ENCODE results near the gene PPIF. TPM values are rescaled to one million over a fixed set of nuclear protein-coding genes. Genes with fewer than 3 reads are reported as not detected.

Gene PPIF
- total and polyA plus RNA-seq, 2 donors (not counting 3 experiments of a cell fraction or from before 2014, with no cell fraction given): 50.7 to 51.2 TPM

GRCh38 chr10:79397051-79397450 is 49.8 kb downstream of the PPIF start:
- POLR2A ChIA-PET: no interaction called here

More at GRCh38 chr10:79397051-79397450, 49.8 kb downstream of the PPIF start:
- Histone ChIP-seq H3K9me1 (replicated peaks; ENCODE audit: control insufficient read depth, extremely low read depth, insufficient read depth, low read length) (no peaks in the 10 kb centered on the region), H3K79me2 (ENCODE audit: control insufficient read depth, insufficient read depth, low read length) (no peaks in the 10 kb centered on the region), H3K27ac (ENCODE audit: insufficient read depth, low read depth, low read length) (no peak overlapping the region), H3K36me3 (ENCODE audit: control insufficient read depth in 2 of 2, extremely low read depth in 1 of 2, insufficient read depth in 2 of 2, low read length in 2 of 2) (no peaks in the 10 kb centered on the region), H3K9ac (replicated peaks; ENCODE audit: extremely low read depth, insufficient read depth, low read length) (no peak overlapping the region), H3K4me2 (ENCODE audit: insufficient read depth, low read length) (no peak overlapping the region), H3K27me3 (ENCODE audit: control insufficient read depth in 2 of 2, insufficient read depth in 2 of 2, low read length in 2 of 2) (no peaks in the 10 kb centered on the region), H3K4me3 (replicated peaks in 1 of 3; ENCODE audit: insufficient read depth in 1 of 3, low read depth in 1 of 3, low read length in 3 of 3) (no peak overlapping the region), H3K9me3 (replicated peaks; ENCODE audit: control insufficient read depth, insufficient read depth, low read length) (no peaks in the 10 kb centered on the region), H3K4me1 (ENCODE audit: control insufficient read depth, extremely low read depth, insufficient read depth, low read length) (peaks cover 12% of the 10 kb centered on the region), H2AFZ (ENCODE audit: low read depth, low read length) (no peak overlapping the region), H4K20me1 (replicated peaks; ENCODE audit: control insufficient read depth, extremely low read depth, insufficient read depth, low read length) (no peaks in the 10 kb centered on the region)
- FAIRE-seq: no peak
- intact Hi-C loops (cut with micrococcal nuclease) (no loop called here), dilution Hi-C loops (cut with MboI; ENCODE audit: extremely low pct_ligation_motif_present, low sequenced_read_pairs) (no loop called here)
- no peak for DNase-seq (ENCODE audit: low read depth, low spot score)
- CTCF ChIA-PET: interaction anchor here (1.2 kb wide), 1 partner anchor 23 kb away, joined by 9 read pairs; no protein-coding TSS in a partner anchor
- no TSS peak for BruUV-seq (replicated peaks)
- no peak for TF ChIP-seq POLR2AphosphoS5 (IDR thresholded peaks at IDR 0.05; ENCODE audit: insufficient read depth, low read depth, low read length)
- no peak for TF ChIP-seq CTCF (IDR thresholded peaks at IDR 0.05; ENCODE audit: extremely low read depth in 1 of 2, insufficient read depth in 1 of 2, low read depth in 1 of 2, low read length in 2 of 2)
- TF ChIP-seq POLR2A (IDR thresholded peaks at IDR 0.05; ENCODE audit: low read depth, low read length): no peak
- TF ChIP-seq FOS (IDR thresholded peaks at IDR 0.05; ENCODE audit: borderline replicate concordance, insufficient read depth, low read length): no peak
- no peak for TF ChIP-seq MAX (IDR thresholded peaks at IDR 0.05; ENCODE audit: insufficient read depth, insufficient read length)
- TF ChIP-seq GATA2 (IDR thresholded peaks at IDR 0.05; ENCODE audit: insufficient read depth, insufficient read length, low read depth, low read length): no peak
- no peak for TF ChIP-seq MYC (IDR thresholded peaks at IDR 0.05; ENCODE audit: low read depth, low read length)
- no peak for TF ChIP-seq JUN (IDR thresholded peaks at IDR 0.05; ENCODE audit: borderline replicate concordance, insufficient read depth, insufficient read length, low read depth)
- no peak for TF ChIP-seq EZH2 (IDR thresholded peaks at IDR 0.05; ENCODE audit: borderline replicate concordance, low read depth, low read length, severe bottlenecking)
